Right renal cortex interstitium (tissue), 3 donors: ENCODE results near the gene PPP1R16B. TPM values are rescaled to one million over a fixed set of nuclear protein-coding genes. Genes with fewer than 3 reads are reported as not detected.
"Not testable (repeated sequence)": the region's sequence is repeated elsewhere in the genome, so short reads cannot be mapped to it uniquely, and the experiment has no call there.

ENCODE experiments used
- DNase-seq, 3 donors: peaks; one replicate each; pipeline ENCODE4 v3.0.0-alpha.2; 2013; ENCODE audit warnings: low read depth in 3 of 3, low spot score in 2 of 3
- polyA plus RNA-seq, 3 donors: library from polyadenylated mRNA; unstranded; fragments of 120-200 nt; gene quantifications; one replicate each; pipeline ENCODE4 v1.2.1, GENCODE V29; 2013; ENCODE audit not compliant: insufficient read length in 3 of 3

The PPP1R16B gene
- polyA plus RNA-seq, 3 donors = 7.5 to 8.8 (median 8.3) TPM

DNA sequence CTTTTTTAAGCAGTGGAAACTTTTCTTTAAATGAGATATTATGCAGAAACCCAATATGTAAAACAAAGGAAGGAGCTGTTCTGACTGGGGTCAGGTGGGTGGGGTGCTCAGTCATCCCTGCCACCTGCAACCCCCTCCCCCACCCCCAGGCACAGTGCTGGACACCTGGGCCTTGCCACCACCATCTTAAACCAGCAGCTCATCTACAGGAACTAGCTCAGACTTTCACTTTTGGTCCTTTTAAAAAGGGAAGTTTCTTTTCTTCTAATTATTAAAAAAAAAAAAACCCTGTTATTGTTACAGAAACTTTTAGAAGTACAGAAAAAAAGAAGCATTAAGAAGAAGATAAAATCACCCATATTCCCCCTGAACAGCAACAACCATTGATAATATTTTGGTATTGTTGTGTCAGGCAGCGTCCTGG, 37.1 kb downstream of the PPP1R16B start:
- no peak for DNase-seq

DNA sequence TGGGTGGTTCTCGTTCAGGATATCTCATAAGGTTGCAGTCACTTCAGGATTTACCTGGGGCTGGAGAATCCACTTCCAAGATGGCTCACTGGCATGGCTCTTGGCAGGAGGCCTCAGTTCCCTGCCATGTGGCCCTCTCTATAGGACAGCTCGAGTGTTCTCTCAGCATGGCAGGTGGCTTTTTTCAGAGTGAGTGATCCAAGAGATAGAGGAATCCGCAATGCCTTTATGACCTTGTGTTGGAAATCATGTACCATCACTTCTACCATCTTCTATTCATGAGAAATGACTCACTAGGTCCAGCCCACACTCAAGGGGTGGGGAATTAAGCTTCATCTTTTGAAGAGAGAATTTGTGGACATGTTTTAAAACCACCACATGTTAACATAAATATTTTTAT, 37.8 kb downstream of the PPP1R16B start:
- DNase-seq = no peak

DNA sequence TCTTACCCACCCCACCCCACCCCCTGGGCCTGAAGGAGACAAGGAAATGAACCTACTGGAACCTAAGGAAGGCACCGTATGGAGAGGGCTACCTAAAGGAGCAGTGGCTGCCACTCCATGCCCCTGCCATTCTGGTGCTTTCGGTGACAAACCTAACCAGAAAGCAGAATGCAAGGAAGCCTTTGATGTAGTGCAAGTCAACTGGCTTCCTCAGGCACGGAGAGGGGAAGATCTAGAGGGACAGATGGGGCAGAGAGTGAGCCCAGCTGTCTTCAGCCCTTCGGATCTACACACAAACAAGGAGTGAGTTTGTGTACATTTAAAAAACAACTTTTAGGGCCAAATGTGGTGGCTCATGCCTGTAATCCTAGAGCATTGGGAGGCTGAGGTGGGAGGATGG, 39.5 kb downstream of the PPP1R16B start:
- no peak for DNase-seq

DNA sequence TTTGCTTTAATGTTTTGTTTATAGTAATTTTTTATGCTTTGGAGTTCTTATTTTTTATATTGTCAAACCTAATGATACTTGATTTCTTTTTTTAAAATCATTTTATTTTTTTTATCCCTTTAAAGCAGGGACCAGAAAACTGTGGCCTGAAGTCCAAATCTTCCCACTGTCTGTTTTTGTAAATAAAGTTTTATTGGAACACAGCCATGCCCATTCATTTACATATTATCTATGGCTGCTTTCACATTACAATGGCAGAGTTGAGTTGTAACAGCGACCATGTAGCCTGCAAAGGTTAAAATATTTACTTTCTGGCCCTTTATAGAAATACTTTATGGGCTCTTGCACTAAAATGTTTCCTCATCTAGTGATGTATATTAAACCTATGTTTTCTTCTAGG, 42.3 kb downstream of the PPP1R16B start:
- DNase-seq = no peak

DNA sequence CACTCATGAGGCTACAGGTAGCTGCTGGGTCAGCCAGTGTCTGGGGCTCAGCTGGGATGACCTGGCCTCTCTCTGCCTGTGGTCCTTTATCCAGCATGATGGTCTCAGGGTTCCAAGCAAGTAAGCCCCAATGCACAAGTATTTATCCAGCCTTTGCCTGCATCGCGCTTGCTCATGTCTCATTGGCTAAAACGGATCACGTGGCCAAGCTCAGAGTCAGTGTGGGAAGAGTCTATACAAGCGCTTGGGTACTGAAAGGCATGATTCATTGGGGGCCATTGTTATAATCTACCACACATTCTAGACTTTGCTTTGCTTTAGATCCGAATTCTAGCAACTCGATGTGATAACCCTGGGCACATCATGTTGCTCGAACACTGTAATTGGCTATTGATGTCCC, 48.3 kb downstream of the PPP1R16B start:
- no peak for DNase-seq

DNA sequence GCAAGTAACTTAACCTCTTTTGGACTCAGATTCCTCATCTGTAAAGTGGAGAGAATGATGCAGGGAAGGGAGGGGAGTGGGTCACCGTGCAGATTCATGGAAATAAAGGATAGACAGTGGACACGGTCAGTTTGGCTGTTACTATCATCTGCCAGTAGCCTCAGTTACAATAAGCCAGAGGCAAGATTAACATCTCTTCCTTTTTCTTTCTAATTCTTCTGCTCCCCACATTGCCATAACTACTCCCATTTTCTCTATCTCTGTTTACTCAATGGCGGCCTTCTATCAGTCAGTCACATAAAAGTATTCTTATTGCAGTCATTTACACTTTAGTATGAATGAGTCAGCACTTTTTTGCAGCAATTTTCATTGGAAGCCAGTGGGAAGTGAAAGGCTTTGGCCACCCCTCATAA, 49.2 kb downstream of the PPP1R16B start:
- no peak for DNase-seq

DNA sequence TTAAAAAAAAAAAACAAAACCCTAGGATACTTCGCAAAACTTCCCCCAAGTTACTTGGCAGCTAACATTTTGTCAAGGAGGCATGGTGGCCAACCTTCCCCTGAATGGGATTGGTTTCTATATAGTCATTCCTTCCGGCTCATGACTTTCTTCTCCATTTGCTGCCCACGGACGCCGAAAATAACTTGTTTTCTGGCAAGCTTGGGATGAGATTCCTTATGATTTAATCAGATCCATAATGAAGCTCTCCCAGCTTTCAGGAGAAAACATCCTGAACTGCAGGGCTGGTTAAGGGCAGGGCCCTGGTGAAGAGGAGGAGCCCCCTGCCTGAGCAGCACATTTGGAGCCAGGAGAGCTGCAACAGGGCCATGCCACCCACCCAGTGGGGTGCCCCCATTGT, 49.9 kb downstream of the PPP1R16B start:
- no peak for DNase-seq

DNA sequence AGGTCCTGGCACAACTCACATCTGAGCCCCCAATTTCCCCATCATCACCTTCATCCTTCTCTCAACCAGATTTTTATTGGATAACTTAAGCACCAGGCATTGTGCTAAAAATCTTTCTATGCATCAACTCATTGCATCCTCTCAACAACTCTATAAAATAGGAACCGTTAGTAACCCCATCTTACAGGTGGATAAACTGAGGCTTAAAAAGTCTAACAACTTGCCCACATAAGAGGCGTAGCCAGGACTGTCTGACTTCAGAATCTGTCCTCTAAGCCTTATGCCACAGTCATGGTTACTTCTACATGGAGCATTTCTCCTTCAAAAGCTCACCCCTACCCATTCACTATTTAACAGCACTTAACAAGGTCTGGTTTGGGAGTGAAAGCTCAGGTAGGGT, 51.1 kb downstream of the PPP1R16B start:
- no peak for DNase-seq

DNA sequence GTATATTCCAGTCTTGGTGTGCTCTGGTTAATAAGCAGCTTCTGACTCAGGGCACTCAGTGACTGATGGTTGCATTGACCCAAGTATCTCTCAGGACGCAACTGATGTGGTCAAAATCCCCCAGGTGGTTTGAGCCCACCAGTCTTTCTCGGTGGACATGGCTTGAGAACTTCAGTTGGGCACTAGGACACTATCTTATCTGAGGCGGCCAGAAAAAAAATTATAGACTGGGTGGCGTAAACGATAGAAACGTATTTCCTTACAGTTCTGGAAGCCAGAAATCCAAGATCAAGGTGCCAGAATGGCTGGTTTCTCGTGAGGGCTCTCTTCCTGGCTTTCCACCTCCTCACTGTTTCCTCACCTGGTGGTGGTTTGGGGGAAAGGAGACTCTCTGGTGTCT, 52.2 kb downstream of the PPP1R16B start:
- DNase-seq = no peak

DNA sequence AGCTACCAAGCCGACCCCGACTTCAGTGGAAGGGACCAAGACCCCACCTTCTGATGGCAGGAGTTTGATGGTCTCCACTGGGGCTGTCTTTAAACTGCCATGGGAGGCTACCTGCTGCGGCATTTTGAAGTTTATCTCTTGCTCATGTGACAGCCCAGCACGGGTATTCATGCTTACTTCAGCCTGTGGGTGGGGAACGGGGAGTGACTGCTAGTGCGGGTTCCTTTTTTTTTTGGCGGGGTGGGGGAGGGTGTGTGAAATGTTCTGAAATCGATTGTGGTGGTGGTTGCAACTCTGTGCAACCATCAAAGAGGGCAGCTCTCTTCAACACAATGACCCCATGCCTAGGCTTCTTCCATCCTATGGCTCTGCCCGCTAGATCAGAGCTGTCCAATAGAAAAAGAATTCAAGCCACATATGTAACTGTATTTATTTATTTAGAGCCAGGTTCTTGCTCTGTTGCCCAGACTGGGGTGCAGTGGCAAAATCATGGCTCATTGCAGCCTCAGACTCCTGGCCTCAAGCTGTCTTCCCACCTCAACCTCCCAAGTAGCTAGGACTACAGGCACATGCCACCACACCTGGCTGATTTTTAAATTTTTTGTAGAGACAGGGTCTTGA, 53.7 kb downstream of the PPP1R16B start:
- DNase-seq = no peak

DNA sequence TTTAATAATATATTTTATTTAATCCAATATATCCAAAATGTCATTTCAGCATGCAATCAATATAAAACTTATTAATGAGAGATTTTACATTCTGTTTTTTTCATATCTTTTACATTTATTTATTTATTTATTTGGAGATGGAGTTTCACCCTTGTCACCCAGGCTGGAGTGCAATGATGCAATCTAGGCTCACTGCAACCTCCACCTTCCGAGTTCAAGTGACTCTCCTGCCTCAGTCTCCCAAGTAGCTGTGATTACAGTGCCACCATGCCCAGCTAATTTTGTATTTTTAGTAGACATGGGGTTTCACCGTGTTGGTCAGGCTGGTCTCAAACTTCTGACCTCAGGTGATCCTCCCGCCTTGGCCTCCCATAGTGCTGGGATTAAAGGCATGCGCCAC, 54.4 kb downstream of the PPP1R16B start:
- DNase-seq = not testable (repeated sequence)

DNA sequence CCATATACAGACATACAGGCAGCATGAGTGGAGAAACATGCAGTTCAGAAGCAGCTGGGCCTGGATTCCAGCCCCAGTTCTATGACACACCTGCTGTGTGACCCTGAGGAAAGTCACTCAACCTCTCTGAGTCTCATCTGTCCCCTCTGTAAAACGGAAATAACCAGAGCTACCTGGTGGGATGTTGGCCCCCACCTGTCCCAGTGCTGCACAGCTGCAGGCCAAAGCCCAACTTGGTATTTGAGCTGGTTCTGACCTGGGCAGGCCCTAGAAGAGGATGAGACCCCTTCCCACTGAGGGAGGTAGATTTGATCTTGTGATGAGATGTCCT, 55.5 kb downstream of the PPP1R16B start:
- no peak for DNase-seq

DNA sequence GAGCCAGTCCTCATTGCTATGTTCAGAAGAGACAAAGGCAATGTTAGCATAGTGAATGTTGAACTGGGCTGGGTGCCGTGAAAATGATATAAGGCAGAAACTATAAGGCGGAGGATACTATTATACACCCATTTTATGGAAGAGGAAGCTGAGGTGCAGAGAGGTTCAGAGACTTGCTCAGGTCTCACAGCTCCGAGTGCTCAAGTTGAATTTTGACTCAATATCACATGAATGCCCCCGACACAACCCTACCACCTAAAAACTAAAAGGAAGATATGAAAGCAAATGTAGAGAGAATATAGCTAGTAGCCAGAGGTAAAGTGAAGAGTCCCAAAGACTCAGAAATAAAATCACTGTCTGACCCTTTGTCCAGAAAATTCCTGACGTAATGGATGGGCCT, 56.7 kb downstream of the PPP1R16B start:
- DNase-seq = no peak

DNA sequence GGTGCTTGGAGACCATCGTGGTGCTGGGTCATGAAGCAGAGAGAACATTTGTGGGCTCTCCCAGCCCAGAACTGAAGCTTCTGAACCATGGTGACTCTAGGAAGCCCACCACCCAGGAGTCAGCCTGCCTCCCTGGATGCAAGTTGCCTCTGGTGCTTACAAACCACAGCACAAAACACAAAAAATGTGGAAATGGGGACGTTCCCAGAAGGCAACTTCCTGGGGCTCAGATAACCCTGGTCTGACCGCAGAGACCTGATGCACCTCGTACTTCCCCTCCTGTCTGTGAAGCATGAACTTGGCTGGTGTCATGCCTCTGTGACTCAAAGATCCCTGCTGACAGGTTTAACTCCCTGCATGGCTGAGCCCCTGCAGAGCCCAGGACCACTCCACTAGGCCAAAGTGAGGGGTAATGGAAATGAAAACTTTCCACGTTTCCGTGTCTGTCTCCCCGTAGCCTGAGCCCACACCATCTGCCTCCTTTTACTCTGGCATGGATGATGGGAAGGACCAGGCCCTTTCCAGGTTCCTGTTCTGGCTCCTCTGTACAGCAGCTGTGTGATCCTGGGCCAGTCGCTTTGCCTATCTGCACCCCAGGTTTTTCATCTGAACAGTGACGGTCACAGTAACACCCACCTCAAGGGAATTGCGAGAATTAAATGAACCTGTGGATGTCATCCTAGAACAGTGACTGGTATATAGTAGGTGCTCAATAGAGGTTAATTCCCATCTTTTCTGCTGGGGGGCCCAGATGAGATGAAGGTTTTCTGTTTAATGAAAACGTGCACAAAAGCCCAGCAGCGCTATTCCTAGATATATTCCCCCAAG, 57.7 kb downstream of the PPP1R16B start:
- no peak for DNase-seq

DNA sequence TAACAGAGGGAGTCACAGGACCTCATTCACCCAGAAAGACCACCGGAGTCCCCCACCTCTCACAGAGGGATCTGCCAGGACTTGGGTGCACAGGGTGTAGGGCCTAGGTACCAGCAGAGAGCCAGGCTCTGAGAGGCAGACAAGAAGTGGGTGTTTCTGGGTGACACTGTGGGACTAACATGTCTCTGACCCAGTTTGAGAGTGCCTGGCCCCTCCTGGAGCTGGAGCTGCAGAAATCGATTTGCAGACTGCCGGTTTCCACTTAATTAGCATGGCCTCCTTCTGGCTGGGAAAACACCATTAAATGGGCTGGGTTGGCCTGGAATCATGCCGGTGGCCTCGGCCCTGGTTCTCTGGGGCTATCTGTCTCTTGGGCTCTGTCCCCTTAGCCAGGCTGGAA, 59.2 kb downstream of the PPP1R16B start:
- DNase-seq = no peak

DNA sequence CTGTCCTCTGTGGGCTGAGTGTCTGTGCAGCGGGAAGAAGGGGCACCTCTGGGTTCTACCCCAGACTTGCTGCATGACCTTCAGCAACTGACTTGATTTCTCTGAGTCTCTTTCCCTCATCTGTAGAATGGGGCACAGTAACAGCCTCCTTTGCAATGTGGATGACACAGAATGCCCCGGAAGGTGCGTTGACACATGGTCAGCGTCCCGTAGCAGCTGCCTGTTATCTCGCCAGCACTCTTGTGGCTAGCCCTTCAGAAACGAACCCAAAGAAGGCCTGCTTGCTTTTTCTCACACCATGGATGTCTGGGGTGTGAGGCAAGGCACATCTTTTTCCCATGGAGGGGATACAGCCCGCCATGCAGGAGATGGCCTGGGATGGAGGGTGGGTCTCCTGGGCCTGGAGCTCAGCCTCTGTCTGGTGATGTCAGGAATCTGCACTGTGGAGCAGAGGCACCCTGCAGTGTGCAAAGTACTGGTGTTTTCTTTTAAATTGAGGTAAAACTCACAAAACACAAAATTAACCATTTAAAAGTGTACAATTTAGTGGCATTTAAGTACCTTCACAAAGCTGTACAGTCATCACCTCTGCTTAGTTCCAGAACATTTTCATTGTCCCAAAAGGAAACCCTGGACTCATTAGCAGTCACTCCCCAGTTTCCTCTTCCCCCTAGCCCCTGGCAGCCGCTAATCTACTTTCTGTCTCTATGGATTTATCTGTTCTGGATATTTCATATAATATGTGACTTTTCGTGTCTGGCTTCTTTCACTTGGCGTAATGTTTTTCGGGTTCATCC, 61.0 kb downstream of the PPP1R16B start:
- DNase-seq = no peak

DNA sequence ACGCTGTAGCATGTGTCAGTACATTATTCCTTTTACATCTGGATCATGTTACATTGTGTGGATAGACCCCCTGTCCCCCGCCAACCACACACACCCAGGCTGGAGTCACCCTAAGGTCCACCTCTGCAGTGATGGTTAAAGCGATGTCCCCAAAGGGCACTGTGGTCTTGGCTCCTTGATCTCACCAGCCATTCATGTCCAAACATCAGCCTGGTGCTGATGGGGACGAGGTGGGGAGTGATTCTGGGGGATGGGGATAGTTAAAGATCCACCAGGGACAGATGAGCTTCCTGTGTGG, 61.5 kb downstream of the PPP1R16B start:
- DNase-seq = no peak

DNA sequence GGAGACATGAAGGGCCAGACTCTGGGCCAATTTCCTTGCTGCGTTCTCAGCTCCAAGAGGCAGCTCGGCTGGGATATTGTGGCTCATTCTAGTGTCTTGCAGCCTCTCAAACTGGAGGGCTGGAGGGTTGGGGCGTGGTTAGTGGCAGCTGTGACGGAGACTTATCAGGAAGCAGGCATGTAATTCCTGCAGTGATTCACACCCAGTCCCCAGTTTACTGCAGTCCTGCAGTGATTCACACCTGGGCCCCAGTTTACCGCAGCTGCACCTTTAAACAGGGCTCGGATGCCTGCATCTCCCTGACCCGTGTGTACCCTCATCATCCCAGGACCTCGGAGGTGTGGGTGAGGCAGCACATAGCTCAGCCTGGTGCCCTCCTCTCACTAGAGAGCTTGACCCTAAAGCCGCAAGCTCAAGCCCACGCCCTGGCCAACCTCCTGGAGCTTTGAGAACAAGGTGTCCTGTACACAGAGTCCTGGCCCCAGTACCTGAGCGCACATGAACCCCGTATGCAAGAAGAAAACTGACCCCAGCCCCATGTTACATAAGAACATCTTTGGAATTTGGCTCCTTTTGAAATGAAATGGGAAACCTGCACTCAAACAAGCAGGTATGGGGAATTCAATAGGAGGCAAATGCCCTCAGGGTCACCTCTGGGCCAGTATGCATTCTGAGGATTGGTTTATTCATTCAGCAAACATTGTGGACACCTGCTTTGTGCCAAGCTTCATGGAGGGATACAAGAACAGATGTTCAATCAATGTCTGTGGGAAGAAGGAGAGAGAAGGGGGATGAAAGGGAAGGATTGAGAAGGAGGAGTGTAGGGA, 65.4 kb downstream of the PPP1R16B start:
- DNase-seq = no peak

DNA sequence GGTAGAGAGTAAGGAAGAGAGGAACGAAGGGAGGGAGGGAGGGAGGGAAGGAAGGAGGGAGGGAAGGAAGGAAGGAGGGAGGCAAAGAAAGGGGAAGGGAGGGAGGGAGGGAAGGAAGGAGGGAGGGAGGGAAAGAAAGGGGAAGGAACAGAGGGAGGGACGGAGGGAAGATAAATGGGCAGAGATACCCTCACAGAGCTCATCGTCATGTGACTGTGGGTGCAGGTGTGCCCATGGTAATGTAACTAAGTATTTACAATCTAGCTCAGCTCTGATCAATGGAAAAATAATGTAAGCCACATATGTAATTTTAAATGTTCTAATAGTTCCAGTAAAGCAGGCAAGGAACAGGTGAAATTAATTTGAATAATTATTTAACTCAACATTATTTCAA, 66.1 kb downstream of the PPP1R16B start:
- DNase-seq = no peak

DNA sequence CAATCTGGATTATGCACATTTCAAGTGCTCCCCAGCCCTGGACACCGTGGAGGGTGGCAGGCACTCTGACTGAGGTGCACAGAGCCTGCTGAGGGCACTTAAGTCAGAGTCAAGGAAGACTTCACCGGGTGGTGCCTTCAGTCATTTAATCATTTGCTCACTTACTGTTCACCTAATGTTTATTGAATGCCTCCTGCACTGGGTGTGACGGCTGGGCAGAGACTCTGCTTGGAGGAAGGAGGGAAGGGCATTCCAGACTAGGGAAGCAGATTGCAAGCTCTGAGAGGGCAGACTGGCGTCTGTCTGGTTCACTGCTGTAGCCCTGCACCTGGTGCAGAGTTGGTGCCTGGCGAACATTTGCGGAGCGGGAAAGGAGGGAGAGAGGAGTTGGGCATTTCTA, 66.5 kb downstream of the PPP1R16B start:
- no peak for DNase-seq

DNA sequence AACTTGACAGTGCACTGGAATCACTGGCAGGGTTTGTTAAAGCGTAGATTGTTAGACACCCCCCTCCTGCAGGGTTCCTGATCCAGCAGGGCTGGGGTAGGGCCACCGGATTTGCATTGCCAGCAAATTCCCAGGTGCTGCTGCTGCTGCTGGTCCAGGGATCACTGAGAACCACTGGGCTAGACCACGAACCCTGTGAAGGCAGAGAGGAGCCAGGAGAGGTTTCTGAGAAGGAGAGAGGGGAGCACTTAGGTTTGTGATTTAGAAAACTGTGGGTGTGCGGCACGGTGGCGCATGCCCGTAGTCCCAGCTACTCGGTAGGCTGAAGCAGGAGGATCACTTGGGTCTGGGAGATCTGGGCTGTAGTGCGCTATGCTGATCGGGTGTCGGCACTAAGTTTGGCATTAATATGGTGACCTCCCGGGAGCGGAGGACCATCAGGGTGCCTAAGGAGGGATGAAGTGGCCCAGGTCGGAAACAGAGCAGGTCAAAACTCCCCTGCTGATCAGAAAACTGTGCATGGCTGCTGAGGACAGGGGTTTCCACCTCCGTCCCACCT, 67.1 kb downstream of the PPP1R16B start:
- DNase-seq = no peak
